ENCODE data around the gene NRARP. TPM values are rescaled to one million over a fixed set of nuclear protein-coding genes. Genes with fewer than 3 reads are reported as not detected.
A peak's percentile ranks its signal among the peaks of the same experiment; 100 is the strongest.

Gene NRARP
- total RNA-seq, 3 donors from 2014 or later: 2.1 to 6.9 (median 3.5) TPM

- peak in 1 of 2 donors; percentile 71 for DNase-seq (ENCODE audit: low spot score in 2 of 2)
- Histone ChIP-seq H3K36me3 (peaks cover 5% of the 10 kb centered on the region), H3K27ac (peak overlapping the region; percentile 54 to 68), H3K4me1 (peaks cover 0 to 3% of the 10 kb centered on the region in 2 donors), H3K9me3 (no peaks in the 10 kb centered on the region), H3K27me3 (no peaks in the 10 kb centered on the region), H3K4me3 (no peak overlapping the region)
- TF ChIP-seq POLR2AphosphoS5 (IDR thresholded peaks at IDR 0.05) (peak in 1 of 3 donors; percentile 43), CTCF (IDR thresholded peaks at IDR 0.05) (no peak)
- intact Hi-C loops (cut with DNase I; ENCODE audit: low total_unique reads): no loop called here
These were observed 31.0 kb downstream of the NRARP start for GRCh38 chr9:137270929-137271695.

DNA sequence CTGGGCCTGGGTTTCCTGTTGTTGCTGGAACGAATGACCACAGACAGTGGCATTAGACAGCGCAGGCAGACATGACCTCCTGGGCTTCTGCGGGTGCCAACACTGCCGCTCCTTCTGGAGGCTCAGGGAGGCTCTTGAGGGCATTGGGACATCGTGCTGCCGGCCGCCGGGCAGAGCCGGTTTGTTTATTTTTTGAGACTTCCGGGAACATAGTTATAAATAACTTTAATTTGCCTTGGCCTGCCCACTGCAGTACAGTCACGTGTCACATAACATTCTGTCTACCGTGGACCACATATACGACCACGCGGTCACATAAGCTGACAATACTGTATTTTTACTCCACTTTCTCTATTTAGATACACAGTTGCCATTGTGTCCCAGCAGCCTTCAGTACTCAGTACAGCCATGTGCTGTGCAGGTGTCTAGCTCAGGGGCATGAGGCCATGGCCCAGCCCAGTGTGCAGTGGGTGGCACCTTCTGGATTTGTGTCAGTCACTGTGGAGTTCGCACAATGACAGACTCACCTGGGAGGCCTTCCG is 32.8 kb downstream of the NRARP start:
- peaks cover 0 to 3% of the 10 kb centered on the region in 2 donors for H3K4me1 ChIP-seq
- TF ChIP-seq POLR2AphosphoS5 (IDR thresholded peaks at IDR 0.05) (peak in 2 of 3 donors; percentile 6 to 31), CTCF (IDR thresholded peaks at IDR 0.05) (no peak), POLR2A (IDR thresholded peaks at IDR 0.05) (no peak)
- intact Hi-C loops (cut with DNase I; ENCODE audit: low total_unique reads): loop anchor here (1.0 kb wide), 1 partner anchor 32 kb away; no protein-coding TSS in a partner anchor
- no peaks in the 10 kb centered on the region for H3K9me3 ChIP-seq
- H3K36me3 ChIP-seq: peaks cover 5% of the 10 kb centered on the region
- H3K27ac ChIP-seq: peak overlapping the region; percentile 71 to 84
- H3K4me3 ChIP-seq: no peak overlapping the region
- H3K27me3 ChIP-seq: no peaks in the 10 kb centered on the region
- DNase-seq (ENCODE audit: low spot score in 2 of 2): peak in 1 of 2 donors; percentile 64

DNA sequence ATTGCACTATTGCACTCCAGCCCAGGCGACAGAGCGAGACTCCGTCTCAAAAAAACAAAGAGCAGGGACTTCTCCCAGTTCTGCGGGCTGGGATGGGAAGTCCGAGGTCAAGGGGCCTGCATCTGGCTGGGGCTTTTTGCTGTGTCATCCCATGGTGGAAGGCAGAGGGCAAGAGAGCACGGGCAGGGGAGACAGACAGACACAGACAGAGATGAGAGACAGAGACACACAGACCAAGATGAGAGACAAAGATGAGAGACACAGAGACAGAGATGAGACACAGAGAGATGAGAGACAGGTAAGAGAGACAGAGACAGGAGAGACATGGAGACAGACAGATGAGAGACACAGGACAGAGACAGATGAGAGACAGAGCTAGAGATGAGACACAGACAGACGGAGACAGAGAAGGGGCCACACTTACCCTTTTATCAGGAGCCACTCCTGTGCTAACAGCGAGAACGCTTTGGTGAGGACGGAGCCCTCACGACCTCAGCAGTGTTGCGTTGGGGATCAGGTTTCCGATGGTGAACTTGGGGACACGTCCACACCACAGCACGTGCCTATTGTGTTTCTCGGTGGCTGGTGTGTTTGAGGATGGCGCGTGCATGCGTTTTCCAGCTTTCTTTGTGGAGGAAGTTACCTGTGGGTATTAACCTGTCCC is 33.4 kb downstream of the NRARP start:
- Histone ChIP-seq H3K27ac (peak overlapping the region; percentile 71 to 84), H3K27me3 (no peaks in the 10 kb centered on the region), H3K4me1 (peaks cover 0 to 3% of the 10 kb centered on the region in 2 donors), H3K9me3 (no peaks in the 10 kb centered on the region), H3K36me3 (peaks cover 5% of the 10 kb centered on the region), H3K4me3 (no peak overlapping the region)
- TF ChIP-seq CTCF (IDR thresholded peaks at IDR 0.05): no peak
- TF ChIP-seq POLR2AphosphoS5 (IDR thresholded peaks at IDR 0.05): no peak
- TF ChIP-seq POLR2A (IDR thresholded peaks at IDR 0.05): no peak
- no peak for DNase-seq (ENCODE audit: low spot score in 2 of 2)
- intact Hi-C loops (cut with DNase I; ENCODE audit: low total_unique reads): loop anchor here (1.0 kb wide), 1 partner anchor 33 kb away; no protein-coding TSS in a partner anchor

- peaks cover 0 to 3% of the 10 kb centered on the region in 2 donors for H3K4me1 ChIP-seq
- H3K4me3 ChIP-seq: no peak overlapping the region
- no peaks in the 10 kb centered on the region for H3K9me3 ChIP-seq
- peaks cover 5% of the 10 kb centered on the region for H3K36me3 ChIP-seq
- peak overlapping the region; percentile 15 to 71 for H3K27ac ChIP-seq
- intact Hi-C loops (cut with DNase I; ENCODE audit: low total_unique reads): no loop called here
- DNase-seq (ENCODE audit: low spot score in 2 of 2): no peak
- no peaks in the 10 kb centered on the region for H3K27me3 ChIP-seq
- TF ChIP-seq CTCF (IDR thresholded peaks at IDR 0.05): no peak
- TF ChIP-seq POLR2A (IDR thresholded peaks at IDR 0.05): no peak
These were observed 34.1 kb downstream of the NRARP start for GRCh38 chr9:137267933-137268355.
